ENCODE data around the gene TSPAN17. TPM values are rescaled to one million over a fixed set of nuclear protein-coding genes. Genes with fewer than 3 reads are reported as not detected.

The TSPAN17 gene
- polyA plus RNA-seq, 12 donors: 22.8 to 27.1 (median 25.3) TPM; not detected in 1

DNA sequence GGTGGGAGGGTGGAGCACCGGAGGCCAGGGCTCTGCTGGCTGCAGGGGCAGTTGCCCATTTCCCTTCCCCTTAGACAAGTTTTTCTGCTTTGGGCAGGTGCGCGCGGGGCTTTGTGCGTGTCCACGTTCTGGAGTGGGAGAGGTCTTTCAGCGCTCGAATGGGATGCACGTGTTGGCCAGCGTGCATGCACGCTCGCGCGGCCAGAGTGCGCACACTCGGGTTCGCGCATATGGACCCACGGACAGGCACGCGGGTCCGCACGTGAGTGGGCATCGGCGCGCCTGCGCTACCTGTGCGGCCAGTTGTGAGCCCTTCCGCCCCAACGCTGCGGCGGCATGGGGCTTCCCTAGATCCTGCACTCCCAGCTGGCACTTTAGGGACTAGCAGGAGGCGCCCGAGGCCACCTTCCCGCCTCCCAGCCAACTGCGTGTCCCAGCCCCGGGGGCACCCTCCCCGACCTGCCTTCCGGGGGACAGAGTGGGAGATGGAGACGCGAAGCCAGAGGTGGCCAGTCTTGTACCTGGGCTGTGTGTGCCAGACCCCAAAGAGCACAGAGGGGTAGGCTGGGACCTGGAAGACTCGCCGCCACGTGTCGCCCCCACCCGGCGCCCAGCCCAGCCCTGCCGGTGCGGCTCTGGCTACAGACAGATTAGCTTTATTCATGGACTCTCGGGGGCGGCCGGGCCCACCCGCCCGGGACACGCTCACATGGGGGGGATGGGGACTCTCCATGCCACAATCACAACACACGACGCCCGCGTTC lies 27.5 kb upstream of the TSPAN17 start:
- no peak for DNase-seq

DNA sequence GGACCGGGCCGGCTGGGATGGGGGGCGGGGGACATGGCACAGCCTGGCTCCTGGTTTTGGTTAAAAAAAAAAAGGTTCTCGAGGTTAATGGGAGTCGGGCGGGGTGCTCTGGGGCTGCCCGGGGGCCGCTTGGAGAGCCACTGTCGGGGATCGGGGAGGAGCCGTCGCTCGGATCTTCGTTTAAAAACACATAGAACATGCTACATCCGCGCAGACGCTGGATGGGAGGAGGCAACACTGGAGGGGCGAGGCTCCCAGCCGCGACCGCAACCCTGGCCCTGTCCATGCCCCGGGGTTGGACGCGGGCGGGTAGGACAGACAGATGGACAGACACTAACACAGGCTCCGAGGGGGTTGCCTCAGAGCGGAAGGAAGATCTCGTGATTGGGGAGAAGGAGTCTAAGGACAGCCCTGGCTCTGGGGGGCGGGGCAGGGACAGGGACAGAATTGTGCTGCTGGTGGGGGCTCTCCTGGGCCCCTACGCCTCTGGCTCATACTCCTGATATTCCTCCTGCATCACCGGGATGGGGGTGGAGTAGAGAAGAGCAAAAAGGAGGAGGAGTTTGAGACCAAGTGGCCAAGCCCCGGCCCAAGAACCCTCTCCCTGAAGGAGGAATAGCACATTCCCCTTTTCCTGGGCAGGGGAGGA lies 26.8 kb upstream of the TSPAN17 start:
- DNase-seq: no peak

GRCh38 chr5:176621661-176622079 lies 25.6 kb upstream of the TSPAN17 start:
- DNase-seq: no peak

GRCh38 chr5:176624142-176624541 lies 23.1 kb upstream of the TSPAN17 start:
- DNase-seq: no peak

- DNase-seq: no peak
Observed at GRCh38 chr5:176624938-176625337, 22.3 kb upstream of the TSPAN17 start.

GRCh38 chr5:176625512-176625911 lies 21.8 kb upstream of the TSPAN17 start:
- no peak for DNase-seq

- DNase-seq: no peak
Observed at GRCh38 chr5:176625966-176626875, 21.1 kb upstream of the TSPAN17 start.

DNA sequence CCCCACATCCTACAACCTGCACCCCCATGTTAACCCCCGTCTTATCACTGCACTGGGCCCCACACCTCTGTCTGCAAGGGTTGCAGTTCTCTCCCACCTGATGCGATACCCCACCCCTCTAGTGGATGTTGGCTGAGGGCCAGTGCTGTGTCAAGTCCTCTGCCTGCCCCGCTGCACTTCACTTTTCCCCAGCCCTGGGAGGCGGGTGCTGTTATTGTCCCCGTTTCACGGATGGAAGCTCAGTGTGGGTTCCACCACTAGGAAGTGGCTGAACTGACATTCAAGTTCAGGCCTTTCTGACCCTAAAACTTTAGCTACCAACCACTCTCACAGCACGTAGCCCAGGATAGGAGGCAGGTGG lies 20.4 kb upstream of the TSPAN17 start:
- DNase-seq: no peak

DNA sequence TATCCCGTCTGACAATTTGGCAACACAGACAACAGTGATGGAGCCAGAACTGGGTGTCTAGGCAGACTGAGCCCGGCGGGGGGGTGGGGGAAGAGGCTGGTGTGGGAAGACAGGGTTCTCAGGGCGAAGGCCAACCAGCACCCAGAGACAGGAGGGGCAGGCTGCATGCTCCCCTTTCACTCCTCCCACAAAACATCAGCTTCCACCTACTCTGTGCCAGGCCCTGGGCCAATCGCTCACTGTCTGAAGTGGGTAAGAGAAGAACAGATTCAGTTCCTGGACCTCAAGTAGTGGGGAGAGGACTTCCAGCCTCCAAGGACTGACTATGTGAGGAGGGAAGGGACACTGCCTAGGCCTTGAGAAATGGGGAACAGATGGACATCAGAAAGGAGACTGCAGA lies 19.7 kb upstream of the TSPAN17 start:
- no peak for DNase-seq

- no peak for DNase-seq
Observed at GRCh38 chr5:176628406-176629228, 18.7 kb upstream of the TSPAN17 start.

GRCh38 chr5:176629317-176629852 lies 17.9 kb upstream of the TSPAN17 start:
- DNase-seq: no peak

DNA sequence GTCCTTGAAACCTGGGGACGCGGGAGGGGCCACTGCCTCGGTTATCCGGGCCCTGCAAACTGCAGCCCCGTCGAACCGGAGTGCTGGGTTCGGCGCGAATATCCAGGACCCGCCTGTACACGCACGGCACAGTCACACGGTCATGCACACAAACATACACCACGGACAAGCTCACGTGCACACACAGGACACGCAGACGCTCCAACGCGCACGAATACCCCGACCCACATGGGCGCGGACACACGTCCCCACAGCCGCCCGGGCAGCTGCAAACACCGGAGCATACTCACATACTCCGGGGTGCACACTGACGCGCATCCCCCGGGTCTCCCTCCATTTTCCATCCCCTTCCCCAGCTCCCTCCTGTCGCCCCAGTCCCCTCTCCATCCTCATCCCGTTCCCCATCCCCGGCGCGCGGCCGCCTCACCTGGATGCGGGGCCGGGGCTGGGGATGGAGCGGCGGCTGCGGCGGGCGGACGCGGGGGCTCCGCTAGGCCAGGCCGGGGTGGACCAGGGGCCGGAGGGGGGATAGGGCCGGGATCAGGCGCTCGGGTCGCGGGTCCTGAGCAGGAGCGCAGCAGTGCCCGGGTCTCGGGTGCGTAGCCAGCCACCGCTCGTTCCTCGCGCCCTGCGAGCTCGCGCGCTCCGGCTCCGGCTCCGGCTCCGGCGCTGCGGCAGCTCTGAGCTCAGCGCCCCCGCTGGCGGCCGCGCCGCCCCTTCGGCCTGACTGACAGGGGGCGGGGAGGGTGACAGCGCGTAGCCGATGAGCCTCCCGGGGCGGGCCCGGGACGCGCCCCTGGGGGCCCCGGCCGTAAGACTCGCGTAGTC lies 17.2 kb upstream of the TSPAN17 start, which contains the start of the genes EIF4E1B and SNCB:
Gene EIF4E1B, plus strand, starts transcription at position 823 of the 828 bp plus-strand sequence. CDS start 12,113 bp downstream, outside the sequence.
Gene SNCB, minus strand, starts transcription at position 682 of the 828 bp plus-strand sequence. CDS start 880 bp downstream, outside the sequence.
- no peak for DNase-seq

- no peak for DNase-seq
Observed at GRCh38 chr5:176630681-176631222, 16.5 kb upstream of the TSPAN17 start.

DNA sequence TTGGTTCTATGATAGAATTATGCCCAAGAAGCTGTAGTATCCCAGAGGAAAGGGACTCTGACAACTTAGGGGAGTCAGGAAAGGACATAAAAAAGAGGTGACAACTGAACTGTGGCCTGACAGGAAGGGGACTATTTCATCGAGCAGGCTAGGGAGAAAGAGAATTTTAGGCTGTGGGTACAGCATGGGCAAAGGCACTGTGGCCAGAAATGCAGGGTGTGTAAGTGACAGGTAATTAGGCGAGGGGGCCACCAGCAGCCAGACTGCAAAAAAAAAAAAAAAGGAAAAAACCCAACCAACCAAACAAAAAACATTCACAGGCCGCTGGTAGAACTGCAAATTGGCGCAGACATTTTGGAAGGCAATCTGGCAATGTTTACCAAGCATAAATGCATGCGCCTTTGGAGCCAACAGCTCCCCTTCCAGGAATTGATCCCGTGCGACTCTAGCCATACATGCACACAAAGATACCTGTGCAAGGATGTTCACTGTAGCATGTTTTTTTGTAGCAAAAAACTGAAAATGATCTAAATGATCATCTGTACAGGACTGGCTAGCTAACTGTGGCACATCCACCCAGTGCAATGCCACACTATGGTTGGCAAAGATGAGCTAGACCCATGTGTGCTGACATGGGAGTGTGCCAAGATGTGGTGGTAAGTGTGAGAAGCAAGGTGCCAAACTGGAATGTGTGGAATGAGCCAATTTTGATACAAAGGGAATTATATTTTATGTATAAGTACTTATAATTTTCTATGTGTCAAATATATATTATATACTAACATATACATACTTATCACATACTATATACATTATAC lies 15.7 kb upstream of the TSPAN17 start:
- DNase-seq: no peak

DNA sequence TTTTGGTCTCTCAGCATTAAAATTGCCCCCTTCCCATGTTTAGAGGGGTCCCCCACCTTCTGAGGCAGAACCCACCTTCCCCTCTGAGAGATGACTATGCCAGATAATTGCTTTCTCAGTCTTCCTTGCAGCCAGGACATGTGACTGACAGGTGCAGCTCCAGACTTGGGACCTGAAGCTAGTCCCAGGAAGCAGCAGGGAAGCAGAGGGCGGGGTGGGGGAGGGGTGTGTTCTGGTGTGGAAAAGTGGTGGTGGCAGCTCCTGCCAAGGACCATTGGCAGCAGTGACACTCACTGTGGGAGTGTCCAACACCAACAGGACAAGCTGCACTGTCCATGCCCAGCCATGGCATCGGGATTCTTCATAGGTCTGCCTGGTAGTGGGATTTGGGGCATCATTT lies 14.5 kb upstream of the TSPAN17 start:
- no peak for DNase-seq

- DNase-seq: no peak
Observed at GRCh38 chr5:176633598-176633997, 13.7 kb upstream of the TSPAN17 start.

DNA sequence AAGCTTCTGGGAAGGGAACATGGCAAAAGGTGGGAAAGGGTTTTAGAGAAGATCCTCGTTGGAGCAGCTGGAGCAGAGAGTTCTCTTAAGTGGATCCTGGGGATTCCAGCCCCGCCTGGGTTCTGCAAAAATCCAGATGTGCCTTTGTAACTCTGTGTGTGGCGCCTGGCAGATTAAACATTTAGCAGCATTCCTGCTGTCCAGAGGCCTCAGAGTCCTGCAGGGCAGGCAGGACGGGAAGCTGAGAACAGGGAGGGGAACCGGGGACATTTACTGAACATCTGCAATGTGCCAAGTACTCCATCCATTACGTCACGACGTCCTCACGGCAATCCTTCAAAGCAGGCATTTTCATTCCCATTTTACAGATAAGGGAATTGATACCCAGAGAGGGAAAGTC lies 10.9 kb upstream of the TSPAN17 start:
- no peak for DNase-seq

GRCh38 chr5:176637556-176637955 lies 9.7 kb upstream of the TSPAN17 start:
- no peak for DNase-seq

DNA sequence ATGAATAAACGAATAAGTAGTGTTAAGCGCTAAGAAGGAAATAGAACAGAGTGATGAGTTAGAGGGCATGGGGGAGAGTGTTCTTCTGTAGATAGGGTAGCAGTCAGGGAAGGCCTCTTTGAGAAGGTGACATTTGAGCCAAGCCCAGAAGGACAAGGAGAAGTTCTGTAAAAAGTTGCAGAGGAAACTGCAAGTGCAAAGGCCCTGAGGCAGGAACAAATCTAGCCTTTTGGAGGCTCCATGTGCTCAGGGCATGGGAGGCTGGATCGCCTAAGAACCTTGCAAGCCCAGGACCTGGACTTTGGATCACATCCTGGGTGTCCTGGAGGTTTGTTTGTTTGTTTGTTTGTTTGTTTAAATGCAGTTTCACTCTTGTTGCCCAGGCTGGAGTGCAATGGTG lies 8.8 kb upstream of the TSPAN17 start:
- DNase-seq: no peak
